GM18502 (cell line): Measurements from ENCODE around the gene SYAP1.
A peak's percentile ranks its signal among the peaks of the same experiment; 100 is the strongest.
"Not testable (repeated sequence)": the region's sequence is repeated elsewhere in the genome, so short reads cannot be mapped to it uniquely, and the experiment has no call there.

ENCODE experiments used
- ATAC-seq: cut with Tn5 transposase; IDR thresholded peaks from one replicate; pipeline ENCODE4 v1.9.1; 2021; ENCODE audit warnings: mild to moderate bottlenecking; ENCODE audit not compliant: unreplicated experiment, poor library complexity

Gene SYAP1

GRCh38 chrX:16719334-16720084 lies at the start of gene SYAP1:
Gene SYAP1 (plus strand): TSS chrX:16719612. CDS start chrX:16719725, 113 bp downstream.
- peak; percentile 99 for ATAC-seq

GRCh38 chrX:16671005-16671404 lies 48.4 kb upstream of the SYAP1 start:
- ATAC-seq = no peak

- ATAC-seq = no peak
Observed at GRCh38 chrX:16678689-16679088, 40.7 kb upstream of the SYAP1 start.

GRCh38 chrX:16683007-16683664 lies 36.3 kb upstream of the SYAP1 start:
- ATAC-seq = no peak

DNA sequence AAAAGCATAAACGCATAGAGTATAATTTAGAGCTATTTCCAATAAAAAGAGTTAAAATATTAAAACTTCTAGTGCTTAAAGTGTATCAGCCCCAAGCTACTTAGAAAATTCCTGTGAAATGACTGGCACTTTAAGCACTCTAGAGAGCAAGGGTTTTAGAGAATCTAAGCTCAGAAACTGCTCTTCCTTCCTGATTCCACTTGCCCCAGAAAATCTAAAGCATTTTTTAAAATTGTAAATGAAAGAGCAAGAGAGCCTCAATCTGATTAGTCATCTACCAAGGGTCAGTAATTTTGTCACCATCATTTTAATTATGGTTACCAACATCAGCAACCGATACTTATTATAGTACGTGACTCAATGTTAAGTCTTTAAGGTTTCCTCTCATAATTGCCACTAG lies 31.9 kb upstream of the SYAP1 start:
- ATAC-seq = no peak

DNA sequence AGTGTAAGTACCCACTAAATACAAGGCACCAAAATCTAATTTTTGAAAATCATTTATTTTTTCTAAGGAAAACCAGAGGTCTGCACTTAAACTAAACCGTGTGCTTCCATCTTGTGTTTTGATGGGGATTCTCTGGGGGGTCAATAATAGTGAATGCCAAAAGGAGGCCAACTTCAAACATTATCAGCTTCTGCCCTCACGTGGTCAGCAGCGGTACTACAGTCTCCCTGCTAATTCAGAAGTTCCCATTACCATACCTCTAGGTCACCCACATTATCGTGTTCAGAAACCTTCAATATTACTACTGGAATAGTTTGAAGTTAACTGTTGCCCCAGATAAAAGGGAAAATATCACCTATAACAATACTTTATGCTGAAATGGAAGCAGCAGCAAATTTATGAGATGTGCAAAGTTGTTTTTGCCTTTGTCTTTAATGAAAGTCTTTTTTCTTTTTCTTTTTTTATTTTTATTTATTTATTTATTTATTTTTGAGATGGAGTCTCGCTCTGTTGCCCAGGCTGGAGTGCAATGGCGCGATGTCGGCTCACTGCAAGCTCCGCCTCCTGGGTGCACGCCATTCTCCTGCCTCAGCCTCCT lies 24.2 kb upstream of the SYAP1 start:
- ATAC-seq = peak; percentile 62

DNA sequence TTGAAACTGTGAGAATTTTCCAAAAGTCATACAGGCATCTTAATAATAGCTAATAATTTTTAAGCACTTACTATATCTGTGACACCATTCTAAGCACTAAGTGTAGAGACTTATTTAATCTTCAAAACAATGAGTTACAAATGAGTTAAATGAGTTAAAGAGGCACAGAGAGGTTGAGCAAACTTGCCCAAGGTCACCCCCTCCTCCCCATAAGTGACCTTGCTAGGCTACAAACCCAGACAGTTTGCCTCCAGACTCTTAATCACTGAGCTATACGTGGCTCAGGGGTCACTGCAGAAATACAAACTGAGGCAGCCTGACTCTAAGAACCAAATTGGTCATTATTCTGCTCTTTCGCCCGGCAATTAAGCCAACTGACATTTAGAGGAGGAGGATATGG lies 22.5 kb upstream of the SYAP1 start:
- no peak for ATAC-seq

GRCh38 chrX:16699389-16699788 lies 20.0 kb upstream of the SYAP1 start:
- no peak for ATAC-seq

DNA sequence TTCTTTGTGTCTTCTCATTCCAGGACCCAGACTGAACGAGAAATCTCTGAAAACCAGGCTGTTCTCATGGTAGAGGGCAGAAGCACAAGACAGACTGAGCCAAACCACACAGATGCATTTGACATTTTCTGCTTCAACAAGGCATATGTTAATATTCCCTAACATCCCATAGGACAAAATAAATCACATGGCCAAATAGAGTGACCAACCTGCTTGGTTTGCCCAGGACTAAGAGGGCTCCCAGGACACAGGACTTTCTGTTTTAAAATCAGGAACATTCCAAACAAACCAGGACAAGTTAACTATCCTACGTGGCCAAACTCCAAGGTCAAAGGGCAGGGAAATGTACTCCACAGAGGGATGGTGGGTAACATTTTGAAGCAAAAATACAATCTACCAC lies 18.7 kb upstream of the SYAP1 start:
- ATAC-seq = no peak

GRCh38 chrX:16702700-16703599 lies 16.5 kb upstream of the SYAP1 start:
- ATAC-seq = no peak

- no peak for ATAC-seq
Observed at GRCh38 chrX:16705370-16705769, 14.0 kb upstream of the SYAP1 start.

- no peak for ATAC-seq
Observed at GRCh38 chrX:16708016-16708415, 11.4 kb upstream of the SYAP1 start.

GRCh38 chrX:16711219-16711811 lies 8.1 kb upstream of the SYAP1 start:
- no peak for ATAC-seq

DNA sequence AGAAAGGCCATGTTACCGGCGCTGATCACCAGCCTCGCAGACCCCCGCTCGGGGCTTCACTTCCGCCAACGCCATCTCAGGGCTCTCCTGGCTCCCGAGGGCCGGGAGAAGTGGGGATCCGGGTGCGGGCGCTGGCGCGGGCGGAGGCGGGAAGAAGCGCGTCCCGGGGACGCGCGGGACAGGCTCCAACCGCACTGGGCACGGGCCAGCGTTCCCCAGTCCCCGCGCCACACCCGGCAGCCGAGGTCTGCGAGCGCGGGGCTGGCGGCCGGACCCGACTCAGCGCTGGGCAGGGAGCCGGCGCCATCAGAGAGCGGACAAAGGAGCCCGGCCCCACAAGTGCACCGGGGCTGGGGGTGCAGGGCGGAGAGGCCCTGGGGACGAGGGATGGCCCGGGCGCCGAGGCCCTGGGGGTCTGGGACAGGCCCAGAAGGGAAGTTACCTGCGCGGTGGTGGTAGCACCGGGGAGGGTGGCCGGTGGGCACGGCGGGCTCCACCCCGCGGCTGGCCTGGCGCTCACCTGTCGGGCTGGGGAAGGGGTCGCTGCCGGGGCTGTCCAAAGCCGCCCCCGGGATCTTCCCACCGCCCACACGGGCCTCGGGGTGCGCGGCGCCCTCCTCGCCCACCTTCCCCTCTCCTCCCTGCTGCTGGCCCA lies 7.4 kb upstream of the SYAP1 start:
- ATAC-seq = peak; percentile 36

GRCh38 chrX:16712548-16713155 lies 6.8 kb upstream of the SYAP1 start, which contains the start of gene CTPS2:
Gene CTPS2 (minus strand): TSS chrX:16712669. CDS start chrX:16702902, 9,767 bp downstream.
- ATAC-seq = peak; percentile 87

GRCh38 chrX:16714504-16714903 lies 4.9 kb upstream of the SYAP1 start:
- no peak for ATAC-seq

GRCh38 chrX:16715638-16716037 lies 3.8 kb upstream of the SYAP1 start:
- ATAC-seq = not testable (repeated sequence)

DNA sequence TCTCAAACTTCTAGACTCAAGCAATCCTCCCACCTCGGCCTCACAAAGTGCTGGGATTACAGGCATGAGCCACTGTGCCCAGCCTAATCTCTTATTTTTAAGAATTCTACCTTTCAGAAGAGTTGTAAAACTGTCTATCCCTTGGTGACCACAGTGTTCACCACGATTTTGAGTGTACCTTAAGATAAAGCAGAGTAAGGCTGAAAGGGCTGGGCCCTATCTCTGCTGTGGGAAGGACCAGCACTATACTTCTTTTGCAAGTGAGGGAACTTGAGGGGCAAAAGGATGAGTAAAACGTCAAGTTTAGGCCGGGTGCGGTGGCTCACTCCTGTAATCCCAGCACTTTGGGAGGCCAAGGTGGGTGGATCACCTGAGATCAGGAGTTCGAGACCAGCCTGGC lies 3.0 kb upstream of the SYAP1 start:
- not testable (repeated sequence) for ATAC-seq

DNA sequence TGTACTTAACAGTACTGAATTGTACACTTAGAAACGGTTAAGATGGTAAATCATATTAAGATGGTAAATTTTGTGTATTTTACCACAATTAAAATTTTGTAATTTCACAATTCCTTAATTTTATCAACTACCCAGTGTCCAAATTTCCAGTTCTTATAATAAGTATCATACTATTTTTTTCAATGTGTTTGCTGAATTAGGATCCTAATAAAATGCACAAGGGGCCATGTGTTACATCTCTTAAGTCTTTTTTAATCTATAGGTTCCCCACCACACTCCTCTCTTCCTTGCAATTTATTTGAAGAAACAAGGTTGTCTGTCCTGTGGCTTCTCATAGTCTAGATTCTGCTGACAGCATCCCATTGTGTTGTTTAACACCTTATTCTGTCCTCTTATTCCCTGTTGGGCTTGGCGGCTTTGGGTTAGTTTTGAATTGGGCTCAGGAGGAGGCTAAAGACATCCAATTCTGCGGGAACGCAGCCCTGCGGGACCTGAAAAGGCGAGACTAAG lies 533 bp upstream of the SYAP1 start:
- ATAC-seq = peak; percentile 46
